HG03060 (cell line): Measurements from ENCODE around the gene ABCC10.
A peak's percentile ranks its signal among the peaks of the same experiment; 100 is the strongest.
"Not testable (repeated sequence)": the region's sequence is repeated elsewhere in the genome, so short reads cannot be mapped to it uniquely, and the experiment has no call there.

Experiments
- ATAC-seq: cut with Tn5 transposase; IDR thresholded peaks from one replicate; pipeline ENCODE4 v1.9.1; 2021; ENCODE audit warnings: low read depth, moderate number of reproducible peaks; ENCODE audit not compliant: unreplicated experiment

ABCC10 gene, protein sequence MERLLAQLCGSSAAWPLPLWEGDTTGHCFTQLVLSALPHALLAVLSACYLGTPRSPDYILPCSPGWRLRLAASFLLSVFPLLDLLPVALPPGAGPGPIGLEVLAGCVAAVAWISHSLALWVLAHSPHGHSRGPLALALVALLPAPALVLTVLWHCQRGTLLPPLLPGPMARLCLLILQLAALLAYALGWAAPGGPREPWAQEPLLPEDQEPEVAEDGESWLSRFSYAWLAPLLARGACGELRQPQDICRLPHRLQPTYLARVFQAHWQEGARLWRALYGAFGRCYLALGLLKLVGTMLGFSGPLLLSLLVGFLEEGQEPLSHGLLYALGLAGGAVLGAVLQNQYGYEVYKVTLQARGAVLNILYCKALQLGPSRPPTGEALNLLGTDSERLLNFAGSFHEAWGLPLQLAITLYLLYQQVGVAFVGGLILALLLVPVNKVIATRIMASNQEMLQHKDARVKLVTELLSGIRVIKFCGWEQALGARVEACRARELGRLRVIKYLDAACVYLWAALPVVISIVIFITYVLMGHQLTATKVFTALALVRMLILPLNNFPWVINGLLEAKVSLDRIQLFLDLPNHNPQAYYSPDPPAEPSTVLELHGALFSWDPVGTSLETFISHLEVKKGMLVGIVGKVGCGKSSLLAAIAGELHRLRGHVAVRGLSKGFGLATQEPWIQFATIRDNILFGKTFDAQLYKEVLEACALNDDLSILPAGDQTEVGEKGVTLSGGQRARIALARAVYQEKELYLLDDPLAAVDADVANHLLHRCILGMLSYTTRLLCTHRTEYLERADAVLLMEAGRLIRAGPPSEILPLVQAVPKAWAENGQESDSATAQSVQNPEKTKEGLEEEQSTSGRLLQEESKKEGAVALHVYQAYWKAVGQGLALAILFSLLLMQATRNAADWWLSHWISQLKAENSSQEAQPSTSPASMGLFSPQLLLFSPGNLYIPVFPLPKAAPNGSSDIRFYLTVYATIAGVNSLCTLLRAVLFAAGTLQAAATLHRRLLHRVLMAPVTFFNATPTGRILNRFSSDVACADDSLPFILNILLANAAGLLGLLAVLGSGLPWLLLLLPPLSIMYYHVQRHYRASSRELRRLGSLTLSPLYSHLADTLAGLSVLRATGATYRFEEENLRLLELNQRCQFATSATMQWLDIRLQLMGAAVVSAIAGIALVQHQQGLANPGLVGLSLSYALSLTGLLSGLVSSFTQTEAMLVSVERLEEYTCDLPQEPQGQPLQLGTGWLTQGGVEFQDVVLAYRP (N-terminal part only)

DNA sequence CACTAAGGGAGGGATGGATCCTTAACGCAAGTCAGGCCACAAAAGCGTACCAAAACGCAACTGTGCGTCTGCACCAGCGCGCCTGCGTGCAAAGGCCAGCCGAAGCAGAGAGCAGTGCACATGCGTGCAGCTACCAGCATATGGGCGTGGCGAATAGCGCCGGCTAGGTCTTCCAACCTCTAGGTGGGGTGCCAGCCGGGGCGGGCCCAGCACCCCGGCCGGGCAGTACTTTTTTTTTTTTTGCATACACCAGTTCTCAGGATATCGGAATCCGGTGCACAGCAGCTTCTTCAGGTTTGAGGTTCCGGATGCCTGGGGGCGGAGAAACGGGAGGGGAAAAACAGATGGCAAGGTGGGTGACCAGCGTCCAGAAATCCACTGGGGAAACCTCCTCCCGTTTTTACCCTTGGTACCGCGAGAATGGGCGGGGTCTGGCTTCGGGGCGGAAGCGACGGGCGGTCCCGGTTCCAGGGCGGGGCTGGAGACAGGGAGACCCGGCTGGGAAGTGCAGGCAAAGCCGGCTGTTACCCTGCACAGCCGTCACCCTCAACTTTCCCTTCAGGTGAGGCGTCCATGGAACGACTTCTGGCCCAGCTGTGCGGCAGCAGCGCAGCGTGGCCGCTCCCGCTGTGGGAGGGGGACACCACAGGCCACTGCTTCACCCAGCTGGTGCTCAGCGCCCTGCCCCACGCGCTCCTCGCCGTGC lies at the start of gene ABCC10:
Gene ABCC10, plus strand, starts transcription at position 136 of the 706 bp plus-strand sequence. Its CDS starts 438 bp downstream, at position 574.
- ATAC-seq = peak; percentile 67

DNA sequence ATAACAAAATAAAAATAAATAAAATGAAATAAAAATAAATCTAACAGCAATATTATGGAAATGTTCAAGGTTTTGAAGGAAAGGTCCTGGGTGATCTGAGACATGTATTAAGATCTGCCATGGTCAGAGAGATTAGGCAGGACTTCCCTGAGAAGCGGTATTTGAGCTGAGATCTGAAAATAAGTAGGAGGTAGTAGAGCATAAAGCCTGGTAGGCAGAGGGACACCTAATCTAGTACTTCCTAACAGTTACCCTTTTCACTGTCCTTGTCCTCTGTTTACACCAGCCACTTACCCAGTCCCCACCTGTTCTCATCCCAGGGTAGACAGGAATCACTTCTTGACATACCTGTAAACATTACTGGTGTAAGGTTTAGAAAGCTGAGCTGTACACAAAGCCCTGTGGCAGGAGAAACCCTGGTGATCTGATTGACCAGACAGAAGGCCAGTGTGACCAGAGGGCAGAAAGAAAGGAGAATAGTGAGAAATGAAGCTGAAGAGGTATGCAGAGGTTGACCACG lies 49.6 kb upstream of the ABCC10 start:
- no peak for ATAC-seq

DNA sequence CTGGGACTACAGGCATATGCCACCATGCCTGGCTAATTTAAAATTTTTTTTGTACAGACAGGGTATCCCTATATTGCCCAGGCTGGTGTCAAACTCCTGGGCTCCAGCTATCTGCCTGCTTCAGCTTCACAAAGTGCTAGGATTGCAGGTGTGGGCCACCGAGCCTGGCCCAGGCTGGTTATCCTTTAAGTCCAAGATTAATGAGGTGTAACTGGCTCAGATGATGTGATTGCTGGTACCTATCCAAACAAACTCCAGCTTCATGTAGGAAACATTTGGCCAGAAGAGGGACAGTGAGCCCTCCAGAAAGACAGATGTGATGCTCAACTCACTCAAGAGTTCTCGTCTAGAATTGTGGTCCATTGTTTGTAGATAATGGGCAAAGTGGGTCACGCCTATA lies 48.7 kb upstream of the ABCC10 start:
- no peak for ATAC-seq

DNA sequence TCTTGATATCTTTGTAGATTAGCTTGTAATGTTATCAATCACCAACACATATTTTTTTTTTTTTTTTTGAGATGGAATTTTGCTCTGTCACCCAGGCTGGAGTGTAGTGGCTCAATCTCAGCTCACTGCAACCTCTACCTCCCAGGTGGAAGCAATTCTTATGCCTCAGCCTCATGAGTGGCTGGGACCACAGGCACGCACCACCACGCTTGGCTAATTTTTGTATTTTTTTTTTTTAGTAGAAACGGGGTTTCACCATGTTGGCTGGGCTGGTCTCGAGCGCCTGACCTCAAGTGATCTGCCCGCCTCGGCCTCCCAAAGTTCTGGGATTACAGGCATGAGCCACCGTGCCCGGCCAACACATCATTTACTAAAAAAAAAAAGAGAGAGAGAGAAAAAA lies 46.5 kb upstream of the ABCC10 start:
- ATAC-seq = not testable (repeated sequence)

DNA sequence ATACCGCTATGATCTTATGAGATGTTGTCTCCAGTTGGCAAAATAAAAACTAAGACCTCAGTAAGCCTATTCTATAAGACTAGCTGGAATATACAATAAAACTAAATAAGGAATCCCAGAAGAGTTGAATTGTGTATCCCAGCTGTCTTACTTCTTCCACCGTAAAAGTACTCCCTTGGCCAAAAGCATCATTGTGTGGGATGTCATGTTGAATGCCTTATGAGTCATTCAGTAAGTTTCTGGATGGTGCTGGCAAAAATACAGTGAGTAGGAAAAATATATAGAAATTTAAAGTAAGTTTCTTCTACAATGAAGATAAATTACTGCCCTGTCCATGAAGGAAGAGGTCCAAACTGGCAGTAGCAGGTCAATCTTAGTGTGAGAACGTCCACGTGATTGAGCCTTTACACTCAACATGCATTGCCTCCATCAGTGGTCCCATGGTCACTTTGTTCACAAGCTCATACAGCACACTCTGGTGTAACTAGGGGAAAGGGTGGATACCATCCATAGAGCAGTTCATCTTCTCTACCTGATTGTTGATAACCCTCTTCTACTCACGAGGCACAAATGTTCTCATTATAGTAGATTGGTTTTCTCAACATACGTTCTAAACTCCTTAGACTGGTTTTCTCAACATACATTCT lies 44.2 kb upstream of the ABCC10 start:
- ATAC-seq = no peak

DNA sequence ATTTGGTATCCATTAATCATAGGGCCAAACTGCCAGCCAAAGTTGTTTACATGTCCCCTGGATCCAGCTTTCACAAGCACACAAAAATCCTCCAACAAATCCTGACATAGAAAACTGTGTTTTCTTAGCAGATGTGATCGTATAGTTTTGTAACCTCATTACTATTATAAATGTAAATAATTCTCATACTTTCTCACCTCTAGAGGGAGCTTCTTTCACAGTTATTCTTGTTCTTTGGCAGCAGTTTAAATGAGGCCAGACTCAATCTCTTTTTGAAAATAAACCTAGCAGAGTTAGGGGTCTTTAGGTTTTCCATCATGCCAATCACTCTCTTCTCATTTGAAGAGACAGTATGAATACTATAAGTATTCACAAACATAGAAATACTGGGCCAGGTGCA lies 40.8 kb upstream of the ABCC10 start:
- ATAC-seq = no peak

DNA sequence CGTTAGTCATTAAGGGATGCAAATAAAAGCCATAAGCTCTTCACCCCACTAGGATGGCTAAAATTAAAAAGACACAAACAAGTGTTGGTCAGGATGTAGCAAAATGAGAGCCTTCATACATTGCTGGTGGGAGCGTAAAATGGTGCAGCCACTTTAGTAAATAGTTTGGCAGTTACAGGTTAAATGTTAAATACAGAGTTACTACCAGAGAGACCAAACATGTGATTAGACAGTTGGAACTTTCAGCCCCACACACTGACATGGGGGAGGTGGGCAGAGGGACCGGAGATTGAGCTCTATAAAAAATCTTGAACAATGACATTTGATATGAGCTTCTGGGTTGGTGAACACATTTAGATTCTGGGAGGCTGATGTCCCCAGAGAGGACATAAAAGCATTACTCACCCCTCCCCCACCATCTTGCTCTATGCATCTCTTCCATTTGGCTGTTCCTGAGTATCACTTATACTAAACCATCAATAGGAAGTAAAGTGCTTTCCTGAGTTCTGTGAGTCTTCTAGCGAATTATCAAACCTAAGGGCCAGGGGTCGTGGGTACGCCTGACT lies 37.5 kb upstream of the ABCC10 start:
- no peak for ATAC-seq

DNA sequence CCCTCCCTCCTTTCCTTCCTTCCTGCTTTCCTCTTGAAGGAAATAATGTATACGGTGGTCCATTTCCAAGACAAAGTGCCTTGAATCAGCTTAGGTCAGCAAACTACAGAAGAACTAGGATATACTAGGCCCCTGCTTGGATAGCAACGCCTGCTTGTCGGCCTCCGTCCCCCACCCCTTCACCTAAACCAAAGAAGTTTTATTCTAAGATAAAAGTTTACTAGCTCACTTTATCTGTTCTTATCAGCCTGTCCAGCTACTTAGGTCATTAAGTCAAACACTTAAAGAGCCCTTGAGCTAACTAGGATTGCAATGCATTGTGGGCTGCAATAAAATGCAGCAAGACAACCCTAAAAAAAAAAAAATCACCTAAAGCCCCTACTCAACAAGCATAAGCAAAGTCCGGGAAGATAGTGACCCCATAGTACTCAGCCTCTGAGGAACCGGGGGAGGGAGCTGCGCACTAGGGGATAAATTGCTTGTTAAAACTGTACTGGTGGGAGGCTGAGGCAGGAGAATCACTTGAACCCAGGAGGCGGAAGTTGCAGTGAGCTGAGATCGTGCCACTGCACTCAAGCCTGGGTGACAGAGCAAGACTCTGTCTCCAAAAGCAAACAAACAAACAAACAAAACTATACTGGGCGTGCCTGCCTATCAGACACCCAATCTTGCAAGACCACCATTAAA lies 36.4 kb upstream of the ABCC10 start:
- ATAC-seq = not testable (repeated sequence)

DNA sequence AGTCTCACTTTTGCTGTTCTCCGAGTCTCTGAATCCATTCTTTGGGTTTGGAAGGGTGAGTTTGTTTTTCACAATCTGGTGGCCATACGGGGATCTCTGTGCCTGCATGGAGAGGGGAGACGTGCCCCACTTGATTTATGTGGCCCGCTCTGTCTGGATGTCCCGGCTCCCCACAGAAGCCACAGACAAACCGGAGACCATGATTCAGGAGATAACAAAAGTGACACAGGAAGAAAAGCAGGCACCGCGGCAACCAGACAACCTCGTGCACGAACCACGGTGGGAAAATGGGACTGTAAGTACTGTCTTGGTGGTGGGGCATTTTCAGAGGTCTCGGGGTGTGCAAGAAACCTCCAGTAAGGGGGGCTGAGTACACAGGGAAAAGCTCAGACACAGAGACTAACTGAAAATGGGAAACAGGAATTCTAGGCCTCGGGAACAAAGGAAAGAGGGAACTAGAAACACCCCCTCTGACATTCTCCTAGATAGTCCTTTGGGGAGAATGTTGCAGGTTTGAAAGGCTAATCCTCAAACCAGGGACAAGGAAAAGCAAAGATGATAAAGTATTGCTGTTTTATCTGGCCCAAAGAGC lies 35.8 kb upstream of the ABCC10 start:
- no peak for ATAC-seq

DNA sequence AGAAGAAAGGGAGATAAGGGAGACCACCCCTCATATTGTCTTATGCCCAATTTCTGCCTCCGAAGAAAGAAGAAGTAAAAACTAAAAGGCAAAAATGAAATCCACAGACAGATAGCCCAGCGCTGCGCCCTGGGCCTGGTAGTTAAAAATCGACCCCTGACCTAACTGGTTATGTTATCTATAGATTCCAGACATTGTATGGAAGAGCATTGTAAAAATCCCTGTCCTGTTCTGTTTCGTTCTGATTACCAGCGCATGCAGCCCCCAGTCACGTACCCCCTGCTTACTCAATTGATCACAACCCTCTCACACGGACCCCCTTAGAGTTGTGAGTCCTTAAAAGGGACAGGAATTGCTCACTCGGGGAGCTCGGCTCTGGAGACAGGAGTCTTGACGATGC lies 34.2 kb upstream of the ABCC10 start:
- ATAC-seq = not testable (repeated sequence)

DNA sequence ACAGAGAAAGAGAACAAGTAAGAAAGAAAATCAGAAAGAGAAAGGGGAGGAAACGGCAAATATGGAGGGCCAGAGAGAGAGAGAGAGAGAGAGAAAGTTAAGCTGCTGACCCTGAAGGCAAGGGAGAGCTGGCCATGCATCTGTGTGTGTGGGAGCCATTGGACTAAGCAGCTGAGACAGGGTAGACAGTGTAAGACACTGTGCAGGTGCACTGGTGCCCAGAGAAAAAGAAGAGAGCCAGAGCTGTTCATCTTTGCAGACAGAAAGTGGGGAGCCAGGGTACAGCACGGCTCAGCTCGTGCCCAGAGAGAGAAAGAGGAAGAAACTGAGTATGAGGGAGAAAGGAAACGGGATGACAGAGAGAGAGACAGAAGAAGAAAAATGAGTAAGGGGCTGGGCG lies 33.7 kb upstream of the ABCC10 start:
- ATAC-seq = no peak

DNA sequence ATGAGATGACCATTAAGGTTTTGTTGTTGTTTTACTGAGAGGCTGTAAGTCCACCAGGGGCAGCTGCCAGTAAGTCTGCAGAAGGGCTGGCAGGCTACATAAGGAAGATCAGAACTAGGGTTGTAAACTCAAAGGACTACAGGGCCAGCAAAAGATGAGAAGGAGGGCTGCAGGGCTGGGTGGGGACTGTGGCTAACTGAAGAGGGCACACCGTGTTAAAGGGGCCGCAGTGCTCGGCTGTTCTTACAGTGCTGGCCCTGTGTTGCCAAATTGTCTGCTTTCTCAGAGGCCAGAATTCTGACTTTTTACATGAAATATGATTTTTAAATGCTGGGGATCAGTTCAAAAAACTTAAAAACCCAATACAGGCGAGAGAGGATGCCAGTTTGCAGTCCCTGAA lies 32.4 kb upstream of the ABCC10 start:
- no peak for ATAC-seq

DNA sequence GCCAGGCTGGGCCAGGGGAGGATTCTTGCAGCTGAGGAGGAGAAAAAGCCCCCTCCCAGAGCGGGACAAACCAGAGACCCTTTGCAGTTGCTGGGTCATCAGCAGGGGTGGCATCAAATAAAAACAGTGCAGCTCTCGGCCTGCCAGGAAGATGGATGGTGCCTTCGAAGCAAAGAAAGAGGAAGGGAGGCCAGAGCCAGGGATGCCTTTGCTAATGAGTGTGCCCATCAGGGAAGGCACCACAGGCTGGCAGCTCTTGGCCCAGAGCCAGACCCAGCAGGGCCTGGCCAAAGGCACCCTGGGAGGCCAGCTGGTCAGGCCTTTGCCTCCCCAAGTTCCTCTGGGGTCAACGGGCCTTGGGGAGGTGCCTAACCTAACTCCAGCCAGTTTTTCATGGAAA lies 31.6 kb upstream of the ABCC10 start:
- no peak for ATAC-seq

DNA sequence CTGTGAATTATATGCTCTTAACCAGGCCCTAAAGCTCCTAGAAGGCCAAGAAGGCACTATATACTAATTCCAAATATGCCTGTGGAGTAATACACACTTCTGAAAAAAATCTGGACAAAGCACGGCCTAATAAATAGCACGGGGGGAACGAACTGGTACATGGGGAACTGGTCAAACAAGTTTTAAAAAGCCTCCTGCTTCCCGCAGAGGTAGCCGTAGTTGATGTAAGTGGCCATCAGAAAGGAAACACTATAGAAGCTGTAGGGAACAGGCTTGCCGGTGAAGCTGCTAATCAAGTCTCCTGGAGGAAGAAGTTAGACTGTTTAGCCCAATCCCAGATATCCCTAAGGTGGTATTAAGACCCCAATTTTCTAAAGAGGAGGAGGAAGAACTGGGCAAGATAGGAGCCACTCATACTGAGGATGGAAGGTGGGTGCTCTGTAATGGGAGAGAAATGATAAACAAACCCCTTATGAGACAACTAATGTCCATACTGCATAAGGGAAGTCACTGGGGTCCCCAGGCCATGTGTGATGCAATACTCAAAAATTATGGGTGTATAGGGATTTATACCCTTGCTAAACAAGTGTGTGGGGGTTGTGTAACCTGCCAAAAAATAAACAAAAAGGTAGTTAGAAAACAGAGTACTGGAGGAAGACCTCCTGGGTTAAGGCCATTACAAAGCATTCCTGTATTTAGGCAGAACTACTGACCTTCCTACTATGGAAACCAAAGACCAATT lies 30.8 kb upstream of the ABCC10 start:
- no peak for ATAC-seq

DNA sequence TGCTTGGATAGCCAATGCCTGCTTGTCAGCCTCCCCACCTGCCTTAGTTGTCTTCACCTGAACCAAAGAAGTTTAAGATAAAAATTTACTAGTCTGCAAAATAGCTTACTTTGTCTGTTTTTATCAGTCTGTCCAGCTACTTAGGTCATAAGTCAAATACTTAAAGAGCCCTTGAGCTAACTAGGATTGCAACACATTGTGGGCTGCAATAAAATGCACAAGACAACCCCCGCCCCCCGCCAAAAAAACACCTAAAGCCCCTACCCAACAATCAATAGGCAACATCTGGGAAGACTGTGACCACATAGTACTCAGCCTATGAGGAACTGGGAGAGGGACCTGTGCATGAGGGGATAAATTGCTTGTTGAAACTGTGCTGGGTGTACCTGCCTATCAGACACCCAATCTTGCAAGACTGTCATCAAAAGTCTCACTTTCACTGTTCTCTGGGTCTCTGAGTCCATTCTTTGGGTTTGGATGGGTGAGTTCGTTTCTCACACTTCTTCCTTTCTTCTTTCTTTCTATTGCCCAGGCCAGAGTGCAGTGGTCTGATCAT lies 27.3 kb upstream of the ABCC10 start:
- no peak for ATAC-seq

DNA sequence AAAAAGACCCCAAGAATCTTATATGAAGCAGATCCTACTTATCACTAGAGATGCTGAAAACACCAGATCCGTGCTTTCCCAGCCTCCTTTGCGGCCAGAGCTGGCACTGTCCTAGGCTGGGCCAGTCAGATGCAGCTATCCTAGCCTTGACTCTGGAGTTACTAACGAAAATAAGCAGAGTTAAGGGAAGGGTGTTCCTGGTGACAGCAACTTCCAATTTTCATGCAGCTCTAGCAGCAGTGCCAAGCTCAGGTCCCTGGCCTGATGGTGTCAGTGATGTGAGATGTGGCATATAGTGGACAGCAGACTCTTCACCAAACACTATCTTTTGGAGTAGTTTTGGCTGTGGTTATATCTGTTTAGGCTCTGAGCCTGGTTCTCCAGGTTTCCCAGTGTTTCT lies 25.6 kb upstream of the ABCC10 start:
- no peak for ATAC-seq

DNA sequence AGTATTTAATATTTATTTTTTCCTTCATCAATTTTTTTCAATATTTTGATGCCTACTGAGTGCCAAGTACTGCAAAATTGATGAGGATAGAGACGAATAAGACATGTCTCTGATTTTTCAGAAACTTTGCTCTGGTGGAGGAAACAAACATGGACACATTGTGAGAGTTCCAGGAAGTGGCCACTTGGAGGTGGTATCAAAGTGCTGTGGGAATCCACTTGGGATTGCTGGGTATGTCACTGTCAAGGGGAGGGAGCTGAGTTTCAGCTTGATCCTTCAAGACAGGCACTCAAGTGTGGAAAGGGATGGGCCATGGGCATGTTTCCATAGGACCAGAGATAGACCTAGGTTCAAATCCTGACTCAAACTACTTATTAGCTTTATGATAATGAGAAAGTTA lies 24.5 kb upstream of the ABCC10 start:
- ATAC-seq = no peak
